Ishikawa (cell line): ENCODE data around the gene IFI44.

Source experiments
- CEBPB ChIP-seq: IDR thresholded peaks from 2 replicates; pipeline ENCODE4 v1.6.1; 2012
- CREB1 ChIP-seq: IDR thresholded peaks from 2 replicates; pipeline ENCODE4 v1.6.1; 2012; ENCODE audit warnings: low read depth
- EGR1 ChIP-seq: IDR thresholded peaks from 2 replicates; pipeline ENCODE4 v1.6.1; 2012
- EP300 ChIP-seq: IDR thresholded peaks from 2 replicates; pipeline ENCODE4 v1.6.1; 2012; ENCODE audit warnings: borderline replicate concordance
- FOXM1 ChIP-seq: IDR thresholded peaks from 2 replicates; pipeline ENCODE4 v1.6.1; 2012; ENCODE audit warnings: low read depth, borderline replicate concordance
- MAX ChIP-seq: IDR thresholded peaks from 2 replicates; pipeline ENCODE4 v1.6.1; 2012
- NFIC ChIP-seq: IDR thresholded peaks from 2 replicates; pipeline ENCODE4 v1.6.1; 2012
- RAD21 ChIP-seq: IDR thresholded peaks from 2 replicates; pipeline ENCODE4 v1.6.1; 2012; ENCODE audit warnings: low read depth
- REST ChIP-seq: IDR thresholded peaks from 2 replicates; pipeline ENCODE4 v1.6.1; 2012; ENCODE audit warnings: low read depth, mild to moderate bottlenecking
- TAF1 ChIP-seq: IDR thresholded peaks from 2 replicates; pipeline ENCODE4 v1.6.1; 2012; ENCODE audit warnings: low read depth, mild to moderate bottlenecking
- TCF12 ChIP-seq: IDR thresholded peaks from 2 replicates; pipeline ENCODE4 v1.6.1; 2012; ENCODE audit warnings: low read depth
- YY1 ChIP-seq: IDR thresholded peaks from 2 replicates; pipeline ENCODE4 v1.6.1; 2012; ENCODE audit warnings: low read depth
- ZBTB7A ChIP-seq: IDR thresholded peaks from 2 replicates; pipeline ENCODE4 v1.6.1; 2012; ENCODE audit warnings: low read depth

GRCh38 chr1:78687914-78688313 lies 38.3 kb downstream of the IFI44 start:
- TF ChIP-seq CREB1 (no peak), MAX (no peak), EP300 (no peak), ZBTB7A (no peak), CEBPB (no peak), NFIC (no peak), YY1 (no peak), REST (no peak), FOXM1 (no peak), RAD21 (no peak), TCF12 (no peak), EGR1 (no peak), TAF1 (no peak)
